Activated naive CD8-positive, alpha-beta T cell treated with anti-CD3 and anti-CD28 coated beads for 36 hours (primary cell): ENCODE measurements around the gene KCNJ5. TPM values are rescaled to one million over a fixed set of nuclear protein-coding genes. Genes with fewer than 3 reads are reported as not detected.

Source experiments
- DNase-seq: peaks from one replicate; pipeline ENCODE4 v3.0.0; 2021
- H3K27ac Mint-ChIP-seq: one replicate; pipeline ENCODE4 v1.8.0; 2022; ENCODE audit warnings: mild to moderate bottlenecking, moderate library complexity, mixed read lengths
- H3K27me3 Mint-ChIP-seq: one replicate; pipeline ENCODE4 v1.8.0; 2022; ENCODE audit warnings: mild to moderate bottlenecking, mixed read lengths
- H3K36me3 Mint-ChIP-seq: one replicate; pipeline ENCODE4 v1.8.0; 2021; ENCODE audit warnings: mild to moderate bottlenecking, mixed read lengths
- H3K4me1 Mint-ChIP-seq: one replicate; pipeline ENCODE4 v1.8.0; 2021; ENCODE audit warnings: mixed read lengths
- H3K4me3 Mint-ChIP-seq: one replicate; pipeline ENCODE4 v1.8.0; 2022; ENCODE audit warnings: mild to moderate bottlenecking, moderate library complexity, mixed read lengths
- H3K9me3 Mint-ChIP-seq: one replicate; pipeline ENCODE4 v1.8.0; 2022; ENCODE audit warnings: mixed read lengths
- total RNA-seq, 2 experiments: library from RNA; stranded (reverse); gene quantifications; one replicate each; pipeline ENCODE4 v1.2.3, GENCODE V29; 2021

KCNJ5 gene
- total RNA-seq, 2 experiments from 2014 or later = not detected

- Mint-ChIP-seq H3K4me1 (peaks cover 1% of the 10 kb centered on the region), H3K27me3 (peaks cover 8% of the 10 kb centered on the region), H3K27ac (no peak overlapping the region), H3K9me3 (no peaks in the 10 kb centered on the region), H3K4me3 (no peak overlapping the region), H3K36me3 (no peaks in the 10 kb centered on the region)
- DNase-seq = no peak
These were observed 65.4 kb downstream of the KCNJ5 start for GRCh38 chr11:128956401-128957201.

GRCh38 chr11:128957202-128957482, 66.0 kb downstream of the KCNJ5 start:
- H3K4me1 Mint-ChIP-seq = peaks cover 1% of the 10 kb centered on the region
- DNase-seq = no peak
- no peaks in the 10 kb centered on the region for H3K36me3 Mint-ChIP-seq
- no peak overlapping the region for H3K4me3 Mint-ChIP-seq
- H3K27me3 Mint-ChIP-seq = peaks cover 8% of the 10 kb centered on the region
- no peak overlapping the region for H3K27ac Mint-ChIP-seq
- no peaks in the 10 kb centered on the region for H3K9me3 Mint-ChIP-seq

- Mint-ChIP-seq H3K4me1 (peaks cover 23% of the 10 kb centered on the region), H3K27me3 (no peaks in the 10 kb centered on the region), H3K4me3 (no peak overlapping the region), H3K27ac (no peak overlapping the region), H3K9me3 (no peaks in the 10 kb centered on the region), H3K36me3 (no peaks in the 10 kb centered on the region)
- DNase-seq = no peak
These were observed 70.5 kb downstream of the KCNJ5 start for GRCh38 chr11:128961645-128962044.

GRCh38 chr11:128962896-128963295, 71.7 kb downstream of the KCNJ5 start:
- Mint-ChIP-seq H3K4me3 (no peak overlapping the region), H3K4me1 (peaks cover 23% of the 10 kb centered on the region), H3K27me3 (no peaks in the 10 kb centered on the region), H3K36me3 (no peaks in the 10 kb centered on the region), H3K27ac (no peak overlapping the region), H3K9me3 (no peaks in the 10 kb centered on the region)
- no peak for DNase-seq

- H3K27ac Mint-ChIP-seq = no peak overlapping the region
- no peak for DNase-seq
- H3K4me3 Mint-ChIP-seq = no peak overlapping the region
- H3K9me3 Mint-ChIP-seq = no peaks in the 10 kb centered on the region
- no peaks in the 10 kb centered on the region for H3K27me3 Mint-ChIP-seq
- H3K4me1 Mint-ChIP-seq = peaks cover 23% of the 10 kb centered on the region
- H3K36me3 Mint-ChIP-seq = no peaks in the 10 kb centered on the region
These were observed 72.7 kb downstream of the KCNJ5 start for GRCh38 chr11:128963744-128964325.

- Mint-ChIP-seq H3K27ac (no peak overlapping the region), H3K36me3 (no peaks in the 10 kb centered on the region), H3K9me3 (no peaks in the 10 kb centered on the region), H3K27me3 (no peaks in the 10 kb centered on the region), H3K4me3 (no peak overlapping the region), H3K4me1 (peaks cover 23% of the 10 kb centered on the region)
- DNase-seq = no peak
These were observed 73.3 kb downstream of the KCNJ5 start for GRCh38 chr11:128964463-128964930.

- Mint-ChIP-seq H3K27me3 (no peaks in the 10 kb centered on the region), H3K4me1 (peaks cover 24% of the 10 kb centered on the region), H3K27ac (no peak overlapping the region), H3K36me3 (peaks cover 5% of the 10 kb centered on the region), H3K9me3 (no peaks in the 10 kb centered on the region), H3K4me3 (no peak overlapping the region)
- no peak for DNase-seq
These were observed 74.3 kb downstream of the KCNJ5 start for GRCh38 chr11:128965485-128965884.

GRCh38 chr11:128967578-128967977, 76.4 kb downstream of the KCNJ5 start:
- peaks cover 9% of the 10 kb centered on the region for H3K36me3 Mint-ChIP-seq
- no peaks in the 10 kb centered on the region for H3K9me3 Mint-ChIP-seq
- no peak for DNase-seq
- peaks cover 28% of the 10 kb centered on the region for H3K4me1 Mint-ChIP-seq
- no peak overlapping the region for H3K27ac Mint-ChIP-seq
- no peaks in the 10 kb centered on the region for H3K27me3 Mint-ChIP-seq
- H3K4me3 Mint-ChIP-seq = no peak overlapping the region

GRCh38 chr11:128968916-128969315, 77.8 kb downstream of the KCNJ5 start:
- Mint-ChIP-seq H3K4me3 (no peak overlapping the region), H3K27ac (no peak overlapping the region)

More at GRCh38 chr11:128968916-128969315, 77.8 kb downstream of the KCNJ5 start:
- no peak for DNase-seq
- Mint-ChIP-seq H3K36me3 (peaks cover 9% of the 10 kb centered on the region), H3K9me3 (no peaks in the 10 kb centered on the region), H3K4me1 (peaks cover 21% of the 10 kb centered on the region), H3K27me3 (no peaks in the 10 kb centered on the region)

Other genes starting within 250 kb of the KCNJ5 start
- 10 to 100 TPM; 37.5 to 38.9 TPM for gene FLI1, start 197.3 kb upstream of the KCNJ5 start, total RNA-seq
- gene KCNJ1, start 24.1 kb upstream of the KCNJ5 start, total RNA-seq = not detected
- gene TP53AIP1, start 51.5 kb downstream of the KCNJ5 start, total RNA-seq = not detected